A549 (cell line): ENCODE results near the gene AFF2. TPM values are rescaled to one million over a fixed set of nuclear protein-coding genes. Genes with fewer than 3 reads are reported as not detected.

ENCODE experiments used
- ATAC-seq, 2 experiments: fragments of 200-7000 bp in 1 of 2; fragments of >200 bp in 1 of 2; cut with Nextera tagmentation in 1 of 2; cut with Tn5 transposase in 1 of 2; 3 replicates each; pipeline versions ENCODE4 v1.8.0 to v1.9.1; 2018 to 2020; ENCODE audit warnings: mild to moderate bottlenecking in 1 of 2, moderate library complexity in 1 of 2
- CTCF ChIA-PET: fragments of 300-600 bp; sonication (Branson Sonifier 250); formaldehyde crosslinking; extraction: SDS; loops from one replicate; lab custom pipeline; 2021; ENCODE audit warnings: antibody characterized with exemption, inconsistent platforms; lab: Yijun Ruan, JAX
- POLR2A ChIA-PET: fragments of 350-600 bp; formaldehyde crosslinking; extraction: SDS; loops from one replicate; lab custom pipeline; 2021; ENCODE audit warnings: antibody characterized with exemption, inconsistent platforms; lab: Yijun Ruan, JAX
- DNase-seq, 2 experiments: peaks; one replicate each; pipeline versions ENCODE4 v3.0.0 to v3.0.0-alpha.2; 2011 to 2016; ENCODE audit warnings: low read depth in 1 of 2, low spot score in 1 of 2
- FAIRE-seq: peaks from 2 replicates; lab custom pipeline; 2011; peaks lifted over from hg19 to GRCh38; lab: Jason Lieb, UNC
- H3K27ac ChIP-seq, 2 experiments: fragments of >200 bp; sonication (Bioruptor Twin); formaldehyde crosslinking; 3 replicates each; pipeline ENCODE4 v1.5.1; 2016 to 2017
- H3K4me1 ChIP-seq: fragments of >200 bp; sonication (Bioruptor Twin); formaldehyde crosslinking; 3 replicates; pipeline ENCODE4 v1.6.1; 2016
- H3K4me2 ChIP-seq: fragments of >200 bp; sonication (Bioruptor Twin); formaldehyde crosslinking; 3 replicates; pipeline ENCODE4 v1.6.1; 2016
- H3K4me3 ChIP-seq: fragments of >200 bp; sonication (Bioruptor Twin); formaldehyde crosslinking; 3 replicates; pipeline ENCODE4 v1.5.1; 2016
- H3K9me3 ChIP-seq: fragments of >200 bp; sonication (Bioruptor Twin); formaldehyde crosslinking; 3 replicates; pipeline ENCODE4 v1.6.1; 2016
- CBX2 ChIP-seq: fragments of 200-600 bp; sonication (generic); IDR thresholded peaks from 2 replicates; pipeline ENCODE4 v1.6.1; 2016; ENCODE audit warnings: low read depth, mild to moderate bottlenecking, borderline replicate concordance
- CBX8 ChIP-seq: fragments of 200-600 bp; sonication (generic); IDR thresholded peaks from 2 replicates; pipeline ENCODE4 v1.6.1; 2016
- CEBPB ChIP-seq, 2 experiments: fragments of >200 bp in 1 of 2; sonication (Bioruptor Twin) in 1 of 2; formaldehyde crosslinking in 1 of 2; IDR thresholded peaks; 2 replicates each; pipeline ENCODE4 v1.6.1; 2012 to 2016
- CHD2 ChIP-seq: fragments of 150-350 bp; IDR thresholded peaks from 2 replicates; pipeline ENCODE4 v1.6.1; 2014; ENCODE audit warnings: low read length; ENCODE audit not compliant: partially characterized antibody
- EHMT2 ChIP-seq: fragments of 200-600 bp; sonication (generic); IDR thresholded peaks from 2 replicates; pipeline ENCODE4 v1.6.1; 2016; ENCODE audit warnings: antibody characterized with exemption, low read depth, mild to moderate bottlenecking, moderate library complexity
- EP300 ChIP-seq, 2 experiments: fragments of >200 bp; sonication (Bioruptor Twin); formaldehyde crosslinking; IDR thresholded peaks; 2 replicates in 1 of 2; 3 replicates in 1 of 2; pipeline ENCODE4 v1.6.1; 2016 to 2017
- ESRRA ChIP-seq: fragments of 150-350 bp; IDR thresholded peaks from 2 replicates; pipeline ENCODE4 v1.6.1; 2014; ENCODE audit warnings: mild to moderate bottlenecking, low read length, borderline replicate concordance
- FOSB ChIP-seq: fragments of 250-450 bp; sonication (Bioruptor Pico); IDR thresholded peaks from 2 replicates; pipeline ENCODE4 v1.5.0; 2020; ENCODE audit warnings: mild to moderate bottlenecking, moderate library complexity
- HOXA7 ChIP-seq: fragments of 250-450 bp; sonication (Bioruptor Pico); IDR thresholded peaks from 2 replicates; pipeline ENCODE4 v1.5.0; 2020; ENCODE audit warnings: mild to moderate bottlenecking, moderate library complexity
- JUNB ChIP-seq: fragments of >200 bp; sonication (Bioruptor Twin); formaldehyde crosslinking; IDR thresholded peaks from 2 replicates; pipeline ENCODE4 v1.6.1; 2016
- KDM5A ChIP-seq: fragments of 200-600 bp; sonication (generic); IDR thresholded peaks from 2 replicates; pipeline ENCODE4 v1.6.1; 2016; ENCODE audit warnings: antibody characterized with exemption, mild to moderate bottlenecking
- MAFK ChIP-seq: fragments of 450-650 bp; IDR thresholded peaks from 2 replicates; pipeline ENCODE4 v1.6.1; 2014; ENCODE audit not compliant: partially characterized antibody
- NR3C1 ChIP-seq: fragments of >200 bp; sonication (Bioruptor Twin); formaldehyde crosslinking; IDR thresholded peaks from 3 replicates; pipeline ENCODE4 v1.6.1; 2017
- RCOR1 ChIP-seq: fragments of 150-350 bp; IDR thresholded peaks from 2 replicates; pipeline ENCODE4 v1.6.1; 2014; ENCODE audit warnings: antibody characterized with exemption, low read length, low read depth
- RFX5 ChIP-seq: fragments of 450-650 bp; IDR thresholded peaks from 2 replicates; pipeline ENCODE4 v1.7.1; 2014; ENCODE audit warnings: antibody characterized with exemption, mild to moderate bottlenecking, moderate library complexity
- TP53 ChIP-seq: fragments of 250-450 bp; sonication (Bioruptor Pico); IDR thresholded peaks from 2 replicates; pipeline ENCODE4 v1.5.0; 2021; ENCODE audit warnings: mild to moderate bottlenecking, moderate library complexity
- ZFP36 ChIP-seq: fragments of 450-650 bp; IDR thresholded peaks from 2 replicates; pipeline ENCODE4 v1.6.1; 2014; ENCODE audit warnings: borderline replicate concordance; ENCODE audit not compliant: partially characterized antibody
- ZSCAN20 ChIP-seq: fragments of 250-450 bp; sonication (Bioruptor Pico); IDR thresholded peaks from 2 replicates; pipeline ENCODE4 v1.8.0; 2022; ENCODE audit warnings: mild to moderate bottlenecking, moderate library complexity
- WGBS: methylation state at CpG from one replicate; pipeline ENCODE4 v1.1.6; 2017; ENCODE audit errors: missing lambda C conversion rate; 5-methylcytosine and 5-hydroxymethylcytosine counted together
- polyA plus RNA-seq, 4 experiments: library from polyadenylated mRNA; depleted of rRNA in 3 of 4; stranded (reverse); fragments of >200 nt; fragmentation: RNase III in 1 of 4; extraction: RNeasy Plus Mini Kit Qiagen cat#74134 plus additional on column Dnase treatment in 1 of 4; gene quantifications; 2 replicates in 3 of 4; 3 replicates in 1 of 4; pipeline ENCODE4 v1.2.3, GENCODE V29; 2011 to 2017
- TF ChIP-seq, protein P1 (sequence below): fragments of 250-450 bp; sonication (Bioruptor Pico); IDR thresholded peaks from 2 replicates; pipeline ENCODE4 v1.5.0; 2021; ENCODE audit warnings: mild to moderate bottlenecking, moderate library complexity, borderline replicate concordance
- TF ChIP-seq, protein P2 (sequence below): IDR thresholded peaks from 2 replicates; pipeline ENCODE4 v1.6.1; 2012; ENCODE audit warnings: low read depth, borderline replicate concordance
- TF ChIP-seq, protein P3 (sequence below): fragments of >200 bp; sonication (Bioruptor Twin); formaldehyde crosslinking; IDR thresholded peaks from 2 replicates; pipeline ENCODE4 v1.6.1; 2016

AFF2 gene
- polyA plus RNA-seq, 2 of the 4 experiments (the other 2 are of a cell fraction) = 0.04 TPM; not detected in 1

DNA sequence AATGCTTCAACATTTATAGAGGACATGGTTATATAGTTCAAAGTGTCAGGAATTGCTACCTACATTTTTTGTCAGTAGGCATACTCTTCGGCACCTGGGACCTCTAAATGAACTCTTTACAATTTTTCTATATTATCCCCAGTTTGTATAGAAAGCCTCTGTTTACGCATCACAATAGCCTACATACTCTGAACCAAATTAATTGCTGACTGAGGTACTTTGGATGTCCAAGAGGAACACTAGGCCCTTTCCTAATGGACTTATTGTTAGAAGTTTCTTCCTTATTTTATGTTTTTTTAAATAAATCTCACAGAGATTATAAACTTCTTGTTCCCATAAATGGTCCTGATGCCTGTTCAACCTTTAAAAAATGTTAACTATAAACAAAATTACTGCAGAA lies 8.4 kb upstream of the AFF2 start:
- Histone ChIP-seq H3K4me1 (no peaks in the 10 kb centered on the region), H3K27ac (no peak overlapping the region), H3K9me3 (no peaks in the 10 kb centered on the region), H3K4me3 (no peak overlapping the region), H3K4me2 (no peak overlapping the region)
- FAIRE-seq (peak; percentile 39), ATAC-seq (no peak), DNase-seq (no peak)
- ChIA-PET POLR2A (no interaction called here), CTCF (no interaction called here)
- TF ChIP-seq NR3C1 (no peak), RFX5 (no peak), ZSCAN20 (no peak), JUNB (no peak), ZFP36 (no peak)
- WGBS = 2% methylated on average over 2 of the region's 2 CpGs

DNA sequence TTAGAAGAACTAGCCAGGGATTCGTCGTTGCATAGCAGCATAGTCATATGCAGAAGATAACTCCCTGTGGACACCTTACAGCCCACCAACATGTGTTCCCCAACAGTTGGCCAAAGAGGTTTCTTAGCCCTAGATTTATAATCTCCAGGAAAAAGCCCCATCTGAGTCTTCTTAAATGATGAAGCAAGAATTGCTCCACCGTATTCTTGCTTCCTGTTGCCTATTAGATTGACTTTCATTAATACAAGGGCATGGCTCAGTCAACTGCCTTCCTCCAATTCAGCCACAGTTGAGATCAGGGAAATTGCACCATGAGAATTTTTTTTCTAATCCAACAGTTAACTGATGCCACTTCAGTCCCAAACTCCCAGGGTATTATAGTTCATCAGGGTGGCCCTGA lies 5.2 kb upstream of the AFF2 start:
- ChIA-PET POLR2A (no interaction called here), CTCF (no interaction called here)
- no peak overlapping the region for H3K27ac ChIP-seq
- 0% methylated on average over 3 of the region's 3 CpGs for WGBS
- H3K9me3 ChIP-seq = no peaks in the 10 kb centered on the region
- no peak for DNase-seq
- no peak for ATAC-seq
- no peaks in the 10 kb centered on the region for H3K4me1 ChIP-seq
- no peak overlapping the region for H3K4me2 ChIP-seq
- FAIRE-seq = no peak
- no peak overlapping the region for H3K4me3 ChIP-seq
- TF ChIP-seq KDM5A (no peak), CHD2 (no peak), JUNB (no peak), RCOR1 (no peak), ESRRA (no peak), MAFK (no peak)
- TF ChIP-seq, protein P1, sequence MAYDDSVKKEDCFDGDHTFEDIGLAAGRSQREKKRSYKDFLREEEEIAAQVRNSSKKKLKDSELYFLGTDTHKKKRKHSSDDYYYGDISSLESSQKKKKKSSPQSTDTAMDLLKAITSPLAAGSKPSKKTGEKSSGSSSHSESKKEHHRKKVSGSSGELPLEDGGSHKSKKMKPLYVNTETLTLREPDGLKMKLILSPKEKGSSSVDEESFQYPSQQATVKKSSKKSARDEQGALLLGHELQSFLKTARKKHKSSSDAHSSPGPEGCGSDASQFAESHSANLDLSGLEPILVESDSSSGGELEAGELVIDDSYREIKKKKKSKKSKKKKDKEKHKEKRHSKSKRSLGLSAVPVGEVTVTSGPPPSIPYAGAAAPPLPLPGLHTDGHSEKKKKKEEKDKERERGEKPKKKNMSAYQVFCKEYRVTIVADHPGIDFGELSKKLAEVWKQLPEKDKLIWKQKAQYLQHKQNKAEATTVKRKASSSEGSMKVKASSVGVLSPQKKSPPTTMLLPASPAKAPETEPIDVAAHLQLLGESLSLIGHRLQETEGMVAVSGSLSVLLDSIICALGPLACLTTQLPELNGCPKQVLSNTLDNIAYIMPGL (CRISPR knock-in tag) = no peak
- TF ChIP-seq, protein P2, sequence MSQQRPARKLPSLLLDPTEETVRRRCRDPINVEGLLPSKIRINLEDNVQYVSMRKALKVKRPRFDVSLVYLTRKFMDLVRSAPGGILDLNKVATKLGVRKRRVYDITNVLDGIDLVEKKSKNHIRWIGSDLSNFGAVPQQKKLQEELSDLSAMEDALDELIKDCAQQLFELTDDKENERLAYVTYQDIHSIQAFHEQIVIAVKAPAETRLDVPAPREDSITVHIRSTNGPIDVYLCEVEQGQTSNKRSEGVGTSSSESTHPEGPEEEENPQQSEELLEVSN = no peak

DNA sequence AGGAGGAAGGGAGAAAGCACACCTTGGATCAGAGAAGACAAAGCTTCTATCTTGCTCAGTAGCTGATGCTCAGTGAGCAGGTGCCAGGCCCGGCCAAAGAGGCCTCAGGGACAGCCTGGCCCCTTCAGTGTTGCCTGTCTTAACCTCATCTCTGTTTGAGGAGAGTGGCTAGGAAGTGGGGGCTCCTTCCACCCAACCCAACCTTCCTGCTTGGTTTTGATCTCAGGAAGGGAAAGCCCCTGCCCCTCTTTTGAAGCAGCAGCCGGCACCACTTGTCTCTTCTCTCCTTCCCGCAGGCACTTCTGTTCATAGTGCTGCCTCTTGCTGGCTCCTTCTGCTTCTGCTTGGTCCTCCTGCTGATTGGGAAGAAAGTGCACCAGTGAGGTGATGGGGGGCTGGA lies 2.4 kb upstream of the AFF2 start:
- WGBS = 33% methylated on average over 3 of the region's 3 CpGs
- Histone ChIP-seq H3K4me2 (no peak overlapping the region), H3K4me1 (no peaks in the 10 kb centered on the region), H3K27ac (no peak overlapping the region), H3K4me3 (no peak overlapping the region), H3K9me3 (no peaks in the 10 kb centered on the region)
- FAIRE-seq (no peak), ATAC-seq (no peak), DNase-seq (no peak)
- ChIA-PET POLR2A (no interaction called here), CTCF (no interaction called here)
- TF ChIP-seq EP300 (IDR thresholded peaks at IDR 0.05) (no peak), RFX5 (no peak), TP53 (no peak)

DNA sequence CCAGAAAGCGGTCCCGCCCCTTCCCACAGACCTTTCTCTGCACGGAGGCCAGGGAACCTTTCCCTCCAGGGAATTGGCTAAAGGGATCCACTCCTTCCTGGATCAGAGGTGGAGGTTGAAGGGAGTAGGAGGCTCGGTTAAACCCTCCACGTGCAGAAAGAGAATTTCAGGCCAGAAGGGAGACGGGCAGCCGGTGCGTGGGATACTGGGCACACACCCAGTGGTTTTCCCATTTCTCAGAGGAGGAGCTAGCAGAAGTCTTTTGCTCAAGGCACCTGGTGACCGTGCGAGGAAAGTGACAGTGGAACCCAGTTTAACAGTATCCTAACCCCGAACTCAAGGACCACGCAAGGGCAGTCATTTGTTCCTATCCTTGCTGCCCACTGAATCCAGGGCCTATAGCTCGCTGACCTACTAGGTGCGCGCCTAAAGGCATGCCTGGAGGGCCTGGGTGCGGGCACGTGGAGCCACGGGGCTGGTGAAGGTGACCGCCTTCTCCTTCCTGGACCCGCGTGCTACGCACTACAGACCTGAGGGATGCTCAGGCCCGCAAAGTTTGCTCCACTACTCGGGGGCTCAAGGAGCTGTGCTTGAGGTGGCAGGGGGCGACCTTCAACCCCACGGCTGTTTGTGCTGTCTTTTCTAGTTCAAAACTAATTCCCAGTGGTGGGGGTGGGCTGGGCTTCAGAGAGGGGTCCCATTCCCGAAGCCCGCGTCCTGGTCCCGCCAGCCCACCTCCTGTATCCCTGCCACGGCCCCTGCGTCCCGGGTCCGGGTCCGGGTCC lies 587 bp upstream of the AFF2 start:
- FAIRE-seq = no peak
- WGBS = 68% methylated on average over 20 of the region's 35 CpGs
- no peak for DNase-seq
- ChIA-PET CTCF (no interaction called here), POLR2A (no interaction called here)
- no peak for ATAC-seq
- Histone ChIP-seq H3K27ac (no peak overlapping the region), H3K4me2 (peak overlapping the region; percentile 88; the same call in 2 of the 3 replicates), H3K9me3 (no peaks in the 10 kb centered on the region), H3K4me1 (no peaks in the 10 kb centered on the region), H3K4me3 (no peak overlapping the region; the same call in 2 of the 3 replicates)
- TF ChIP-seq EHMT2 (no peak), HOXA7 (no peak), FOSB (CRISPR knock-in tag) (no peak), CBX8 (no peak), CBX2 (no peak), JUNB (no peak), KDM5A (no peak), CEBPB (IDR thresholded peaks at IDR 0.05) (no peak), RFX5 (no peak)
- TF ChIP-seq, protein P3, sequence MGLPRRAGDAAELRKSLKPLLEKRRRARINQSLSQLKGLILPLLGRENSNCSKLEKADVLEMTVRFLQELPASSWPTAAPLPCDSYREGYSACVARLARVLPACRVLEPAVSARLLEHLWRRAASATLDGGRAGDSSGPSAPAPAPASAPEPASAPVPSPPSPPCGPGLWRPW = no peak
